ENCODE results near the gene CFAP61.

CFAP61 gene

GRCh38 chr20:20405623-20406022, 353.3 kb downstream of the CFAP61 start:
- DNase-seq, result no peak

GRCh38 chr20:20406306-20406705, 354.0 kb downstream of the CFAP61 start:
- no peak for DNase-seq

- no peak for DNase-seq
These were observed 355.8 kb downstream of the CFAP61 start for GRCh38 chr20:20407891-20408805.

GRCh38 chr20:20409331-20409730, 357.0 kb downstream of the CFAP61 start:
- DNase-seq, result no peak

Data from activated CD4-positive, alpha-beta T cell treated with anti-CD3 and anti-CD28 coated beads, Interleukin-2, Interleukin-6, amounts not matched to agents 100 ng/mL and 50 ng/mL, durations not matched to agents 16 hours and 8 hours (primary cell).